HG02623 (cell line): ENCODE measurements around the gene INPP5B.

Experiments used
- ATAC-seq: cut with Tn5 transposase; IDR thresholded peaks from one replicate; pipeline ENCODE4 v1.9.1; 2021; ENCODE audit warnings: moderate library complexity; ENCODE audit not compliant: unreplicated experiment

The INPP5B gene

DNA sequence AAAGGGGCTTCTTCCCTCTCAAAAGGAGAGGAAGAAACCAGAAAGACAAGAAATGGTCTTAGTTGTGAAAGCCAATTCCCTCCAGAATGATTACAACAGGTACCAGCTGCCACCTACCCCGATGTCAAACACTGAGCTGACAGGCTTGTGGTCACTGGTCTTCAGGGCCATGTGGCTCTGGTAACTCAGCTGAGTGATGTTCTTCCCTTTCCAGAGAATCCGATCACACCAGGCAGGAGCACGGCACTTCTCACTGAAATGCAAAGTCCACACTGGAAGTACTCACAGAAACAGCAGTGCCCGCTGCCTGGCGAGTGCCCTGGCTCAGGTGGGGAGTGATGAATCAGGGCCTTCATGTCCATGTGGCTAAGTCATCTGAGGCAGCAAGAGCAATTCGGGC, 68.8 kb downstream of the INPP5B start:
- no peak for ATAC-seq

DNA sequence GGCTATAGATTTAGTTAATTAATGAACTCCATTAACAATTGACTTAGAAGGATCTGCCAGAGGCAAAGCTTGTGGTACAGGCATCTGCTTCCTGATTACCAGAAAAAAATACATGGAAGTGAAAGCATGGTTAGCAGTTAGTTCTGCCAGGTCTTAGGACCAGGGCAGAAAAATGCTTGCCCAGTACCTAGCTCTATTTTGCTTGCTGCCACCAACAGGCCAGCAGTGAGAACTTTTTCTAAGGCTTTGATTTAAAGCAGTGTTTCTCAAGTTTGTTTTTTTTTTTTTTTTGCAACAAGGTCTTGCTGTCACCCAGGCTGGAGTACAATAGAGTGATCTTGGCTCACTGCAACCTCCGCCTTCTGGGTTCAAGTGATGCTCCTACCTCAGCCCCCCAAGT, 71.0 kb downstream of the INPP5B start:
- no peak for ATAC-seq

DNA sequence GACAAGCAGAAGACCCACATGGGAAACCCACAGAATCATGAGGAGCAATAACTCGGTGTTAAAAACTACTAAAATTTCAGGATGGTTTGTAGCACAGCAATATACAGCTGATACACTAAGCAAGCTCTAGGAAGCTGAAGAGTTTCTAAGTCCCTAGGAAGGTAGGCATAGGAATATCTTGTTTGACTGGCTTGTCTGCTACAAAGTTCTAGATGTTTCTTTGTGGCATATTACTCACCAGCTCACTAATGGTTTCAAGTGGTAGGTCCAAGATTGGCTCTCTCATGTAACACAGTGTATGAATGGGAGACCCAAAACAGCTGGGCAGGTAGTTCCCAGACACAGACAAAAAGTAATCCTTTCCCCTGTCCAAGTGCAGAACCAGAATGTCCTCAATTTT, 74.2 kb downstream of the INPP5B start:
- ATAC-seq: no peak

DNA sequence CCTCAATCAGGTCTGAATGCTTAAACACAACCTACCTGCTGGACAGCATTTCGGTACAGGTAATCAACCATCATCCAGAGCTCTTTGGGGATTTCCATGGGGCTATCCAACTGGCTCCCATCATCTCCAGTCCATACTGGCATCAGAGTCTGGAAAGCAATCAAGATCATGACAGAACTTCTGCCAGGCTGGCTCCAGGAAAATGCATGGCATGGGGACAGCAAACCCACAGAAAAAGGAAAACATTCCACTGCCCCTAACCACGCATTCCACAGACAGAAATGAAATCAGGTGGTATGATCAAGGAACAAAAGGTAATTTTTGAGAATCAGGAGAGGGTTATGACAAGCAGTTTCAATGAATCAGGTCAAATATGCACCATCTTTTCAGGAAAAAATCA, 78.4 kb downstream of the INPP5B start:
- ATAC-seq: no peak

DNA sequence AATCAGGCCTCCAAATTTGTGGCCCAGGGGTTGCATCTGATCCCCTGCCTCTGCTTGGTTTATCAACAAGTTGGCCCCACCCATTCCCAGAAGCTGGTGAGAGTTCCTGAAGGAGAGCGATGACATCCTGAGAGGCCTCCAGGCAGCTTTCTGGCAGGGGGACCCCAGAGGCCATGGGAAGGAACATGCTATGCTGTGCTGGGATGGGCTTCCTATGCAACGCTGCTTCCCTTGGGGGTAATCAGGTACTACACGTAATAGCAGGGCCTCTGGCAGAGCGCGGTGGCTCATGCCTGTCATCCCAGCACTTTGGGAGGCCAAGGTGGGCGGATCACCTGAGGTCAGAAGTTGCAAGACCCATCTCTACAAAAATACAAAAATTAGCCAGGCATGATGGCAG, 79.1 kb downstream of the INPP5B start:
- no peak for ATAC-seq

DNA sequence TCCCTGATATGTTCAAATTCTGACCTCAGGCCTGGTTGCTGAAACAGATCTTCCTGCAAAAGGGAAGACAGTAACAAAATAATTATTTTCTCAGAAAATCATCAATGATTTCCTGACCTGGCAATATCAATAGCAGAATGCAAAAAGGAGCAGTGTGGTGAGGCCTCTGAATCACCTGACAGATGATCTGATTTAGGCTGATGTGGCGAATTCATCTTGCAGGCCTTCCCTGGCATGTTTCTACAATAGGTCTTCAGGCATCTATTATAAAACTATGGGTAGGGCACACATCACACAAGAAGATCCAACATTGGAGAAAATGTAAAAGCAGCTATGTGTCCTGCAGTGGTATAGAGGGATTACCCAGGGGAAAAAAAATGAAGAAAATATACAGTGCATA, 80.4 kb downstream of the INPP5B start:
- no peak for ATAC-seq

DNA sequence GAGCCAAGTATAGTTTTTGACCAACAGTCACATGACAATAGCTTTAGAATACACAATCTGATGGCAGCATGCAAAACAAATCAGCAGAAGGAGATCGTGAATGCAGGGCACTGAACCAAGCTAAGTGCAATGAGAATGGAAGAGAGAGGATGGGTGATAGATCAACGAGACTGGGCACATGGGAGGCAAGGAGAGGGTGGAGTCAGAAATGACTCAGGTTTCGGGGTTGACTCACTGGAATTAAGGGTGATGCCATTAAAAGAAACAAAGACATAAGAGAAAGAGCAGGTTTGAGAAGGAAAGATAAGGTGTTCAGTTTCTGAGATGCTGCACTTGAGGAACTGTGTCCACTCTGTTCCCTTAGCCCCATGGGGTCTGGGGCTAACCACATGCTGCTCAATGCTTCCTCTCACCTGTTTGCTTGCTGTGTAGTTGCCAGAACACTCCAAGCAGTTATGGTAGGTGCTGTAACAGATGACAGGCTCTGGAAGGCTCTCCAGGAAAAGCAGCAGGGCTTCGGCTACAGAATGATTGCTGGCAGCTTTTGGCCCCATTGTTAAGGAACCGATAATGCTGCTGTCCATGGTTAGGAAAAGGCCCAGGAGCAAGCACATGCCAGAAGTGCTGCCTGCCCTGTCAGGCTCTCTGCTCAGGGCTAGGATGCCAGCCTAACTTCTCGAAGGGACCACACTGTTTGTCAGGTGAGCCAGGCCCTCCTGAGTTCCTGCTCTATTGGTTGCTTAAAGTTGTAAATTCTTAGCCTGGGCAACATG, 81.3 kb downstream of the INPP5B start:
- no peak for ATAC-seq

DNA sequence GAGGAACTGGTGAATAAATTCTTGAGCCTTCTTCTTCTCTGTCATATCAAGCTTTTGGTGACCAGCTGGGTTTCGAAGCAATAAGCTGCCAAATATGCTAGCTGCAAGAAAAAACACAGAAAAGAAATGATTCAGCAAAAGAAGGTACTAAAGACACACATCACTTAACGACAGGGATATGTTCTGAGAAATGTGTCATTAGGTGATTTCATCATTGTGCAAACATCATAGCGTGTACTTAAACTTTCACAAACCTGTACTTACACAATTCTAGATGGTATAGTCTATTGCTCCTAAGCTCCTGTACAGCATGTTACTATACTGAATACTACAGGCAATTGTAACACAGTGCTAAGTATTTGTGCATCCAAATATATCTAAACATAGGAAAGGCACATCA, 84.5 kb downstream of the INPP5B start:
- ATAC-seq: no peak

DNA sequence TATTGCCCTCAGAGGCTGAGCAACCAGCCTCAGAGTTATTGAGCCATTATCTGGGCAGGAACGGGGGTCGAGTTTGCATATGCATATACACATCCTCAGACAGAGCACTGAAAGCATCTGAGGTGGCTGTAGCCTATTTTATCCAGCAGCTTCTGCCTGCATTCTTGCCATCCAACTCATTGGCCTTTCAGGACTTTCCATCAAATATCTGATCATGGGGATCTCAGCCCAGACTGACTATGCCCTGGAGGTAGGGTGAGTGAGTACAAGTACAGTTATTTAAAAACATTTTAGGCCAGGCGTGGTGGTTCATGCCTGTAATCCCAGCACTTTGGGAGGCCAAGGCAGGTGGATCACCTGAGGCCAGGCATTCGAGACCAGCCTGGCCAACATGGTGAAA, 85.7 kb downstream of the INPP5B start:
- no peak for ATAC-seq

DNA sequence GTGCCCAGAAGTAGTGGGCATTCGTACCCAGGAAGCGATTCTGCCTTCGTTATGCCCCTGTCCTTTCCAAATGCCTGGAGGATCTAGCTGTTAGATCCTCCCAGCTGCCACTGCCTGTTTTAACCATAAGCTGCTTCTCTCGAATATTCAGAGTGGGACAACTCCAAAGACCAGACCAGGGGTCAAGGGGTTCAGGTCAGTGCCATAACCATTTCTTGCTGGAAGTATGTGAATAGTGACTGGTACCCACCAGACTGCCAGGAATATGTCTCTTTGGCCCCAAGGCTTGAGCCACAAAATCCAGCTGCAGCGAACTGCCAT, 86.5 kb downstream of the INPP5B start:
- no peak for ATAC-seq

DNA sequence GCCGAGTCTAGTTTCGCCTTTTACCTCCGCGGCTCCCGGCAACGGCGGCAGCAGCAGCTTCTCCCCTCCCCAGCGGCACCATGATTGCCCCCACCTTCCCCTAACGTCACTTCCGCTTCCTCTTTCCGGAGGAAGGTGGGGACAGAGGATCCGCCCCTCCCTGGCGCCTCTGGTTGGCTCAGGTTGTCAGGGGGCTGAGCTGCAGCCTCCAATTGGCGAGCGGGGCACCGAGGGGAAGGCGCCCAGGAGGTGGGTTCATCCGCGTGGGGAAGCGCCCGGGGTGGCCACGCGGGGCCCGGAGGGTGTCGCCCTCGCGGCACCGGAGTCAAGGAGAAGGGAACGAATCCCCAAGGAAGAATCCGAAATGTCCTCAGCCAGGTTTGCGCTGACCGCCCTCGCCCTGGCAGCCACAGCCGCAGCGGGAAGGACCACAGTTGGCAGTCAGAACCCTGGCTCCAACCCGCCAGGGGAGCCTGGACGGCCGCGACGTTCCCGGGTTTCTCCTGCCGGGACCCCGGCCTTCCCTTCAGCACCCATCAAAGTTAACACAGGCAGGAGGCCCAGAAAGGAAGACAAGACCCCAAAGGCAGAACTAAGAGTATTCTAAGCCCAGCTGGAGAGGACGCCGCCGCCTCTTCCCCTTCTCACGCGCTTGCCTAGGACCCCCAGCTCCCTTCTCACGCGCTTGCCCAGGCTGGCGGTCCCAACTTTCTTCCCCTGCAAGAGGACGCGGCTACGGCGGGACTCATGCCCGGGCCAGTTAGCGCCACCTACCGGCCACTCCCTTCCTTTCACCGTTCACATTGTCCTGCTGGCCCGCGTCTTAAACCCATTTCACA, 87.1 kb downstream of the INPP5B start, which contains the start of gene MTF1:
TSS of gene MTF1 (minus strand) at position 86 of the 839 bp plus-strand sequence. CDS start 1,934 bp downstream, outside the sequence.
- peak; percentile 89 for ATAC-seq

DNA sequence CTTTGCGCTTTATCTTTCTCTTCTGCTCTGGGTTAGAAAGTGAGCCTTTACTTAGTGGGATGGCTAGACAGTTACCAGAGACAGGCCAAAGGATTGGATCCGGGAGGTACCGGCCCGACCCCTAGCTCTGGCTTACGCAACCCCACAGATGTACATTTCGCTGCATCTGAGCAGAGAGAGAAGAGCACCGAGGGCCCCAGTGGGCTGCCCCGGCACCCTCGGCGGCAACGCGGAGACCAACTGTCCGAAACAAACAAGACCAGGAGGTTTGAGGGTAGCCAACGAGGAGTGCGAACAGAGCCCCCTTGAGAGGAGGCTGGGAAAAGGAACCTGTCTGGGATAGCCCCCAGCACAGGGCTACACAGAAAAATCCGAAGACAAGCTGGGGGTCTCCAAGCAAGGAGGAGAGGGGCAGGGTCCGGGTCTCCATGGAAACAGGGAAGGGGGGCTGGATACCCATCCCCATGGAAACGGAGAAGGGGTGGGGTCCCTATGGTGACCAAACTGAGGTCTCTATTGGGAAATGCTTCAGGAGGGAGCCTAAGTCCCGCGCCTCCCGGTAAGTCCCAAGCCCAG, 87.8 kb downstream of the INPP5B start:
- ATAC-seq: peak; percentile 11

DNA sequence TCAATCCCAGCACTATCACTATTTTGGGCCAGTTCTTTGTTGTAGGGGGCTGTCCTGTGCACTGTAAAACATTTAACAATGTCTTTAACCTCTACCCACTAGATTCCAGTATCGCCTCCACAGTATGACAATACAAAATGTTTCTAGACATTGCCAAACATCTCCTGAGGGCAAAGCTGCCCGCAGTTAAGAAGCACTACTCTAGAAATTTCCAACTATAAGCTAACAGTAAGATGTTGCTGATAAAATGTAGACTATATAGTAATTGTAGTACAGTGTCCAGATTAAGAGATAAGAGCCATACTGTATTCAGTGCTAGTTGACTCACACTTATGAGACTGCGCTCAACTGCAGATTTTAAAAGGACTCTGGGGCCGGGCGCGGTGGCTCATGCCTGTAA, 92.4 kb downstream of the INPP5B start:
- no peak for ATAC-seq

DNA sequence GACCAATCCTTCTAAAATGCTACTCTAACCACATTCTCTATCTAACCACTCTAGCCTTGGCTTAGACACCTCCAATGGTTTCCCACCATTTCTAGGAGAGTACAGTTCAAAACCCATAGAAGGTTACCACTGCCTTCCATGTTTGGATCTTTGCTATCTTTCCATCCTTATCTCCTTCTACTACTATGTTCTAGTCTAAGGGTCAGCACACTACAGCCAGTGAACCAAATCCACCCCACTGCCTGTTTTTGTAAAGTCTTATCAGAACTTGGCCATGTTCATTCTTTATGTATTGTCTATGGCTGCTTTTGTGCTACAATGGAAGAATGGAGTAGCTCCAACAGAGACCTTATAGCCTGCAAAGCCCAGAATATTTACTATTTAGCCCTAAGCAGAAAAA, 93.7 kb downstream of the INPP5B start:
- ATAC-seq: no peak

DNA sequence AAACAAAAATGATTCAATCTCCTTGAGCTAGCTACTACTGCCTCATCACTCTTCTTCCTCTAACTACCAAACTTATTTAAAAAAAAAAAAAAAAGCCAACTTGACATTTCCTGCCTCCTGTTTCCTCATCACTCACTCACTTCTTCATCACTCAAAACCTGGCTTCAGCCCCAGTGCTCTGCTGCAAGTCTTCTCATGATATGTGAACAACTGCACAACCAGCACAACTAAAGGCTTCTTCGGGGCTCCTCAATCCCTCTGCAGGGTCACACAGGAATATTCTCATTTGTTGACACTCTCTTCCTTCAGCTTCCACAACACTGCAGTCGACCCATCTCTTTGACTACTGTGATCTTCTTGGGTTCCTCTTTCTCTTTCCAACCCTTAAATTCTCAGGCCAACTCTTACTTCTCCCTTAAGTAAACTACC, 95.1 kb downstream of the INPP5B start:
- no peak for ATAC-seq

DNA sequence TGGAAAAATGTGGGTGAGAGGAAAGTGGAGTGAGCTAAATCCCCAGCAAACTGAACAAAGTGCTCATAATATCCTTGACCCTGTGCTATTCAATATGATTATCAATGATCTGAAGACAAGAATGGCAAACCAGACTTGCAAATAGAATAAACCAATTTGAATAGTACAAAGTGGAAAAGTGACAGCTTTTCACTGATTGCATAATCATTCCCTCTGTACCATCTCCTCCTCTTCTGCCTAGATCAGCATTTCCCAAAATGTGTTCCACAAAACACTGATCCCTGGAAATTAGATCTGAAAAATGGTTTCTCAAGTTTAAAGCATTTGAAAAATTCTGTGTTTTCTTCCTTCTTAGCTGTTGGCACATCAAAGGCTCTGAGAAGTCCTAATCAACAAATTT, 95.6 kb downstream of the INPP5B start:
- ATAC-seq: no peak

DNA sequence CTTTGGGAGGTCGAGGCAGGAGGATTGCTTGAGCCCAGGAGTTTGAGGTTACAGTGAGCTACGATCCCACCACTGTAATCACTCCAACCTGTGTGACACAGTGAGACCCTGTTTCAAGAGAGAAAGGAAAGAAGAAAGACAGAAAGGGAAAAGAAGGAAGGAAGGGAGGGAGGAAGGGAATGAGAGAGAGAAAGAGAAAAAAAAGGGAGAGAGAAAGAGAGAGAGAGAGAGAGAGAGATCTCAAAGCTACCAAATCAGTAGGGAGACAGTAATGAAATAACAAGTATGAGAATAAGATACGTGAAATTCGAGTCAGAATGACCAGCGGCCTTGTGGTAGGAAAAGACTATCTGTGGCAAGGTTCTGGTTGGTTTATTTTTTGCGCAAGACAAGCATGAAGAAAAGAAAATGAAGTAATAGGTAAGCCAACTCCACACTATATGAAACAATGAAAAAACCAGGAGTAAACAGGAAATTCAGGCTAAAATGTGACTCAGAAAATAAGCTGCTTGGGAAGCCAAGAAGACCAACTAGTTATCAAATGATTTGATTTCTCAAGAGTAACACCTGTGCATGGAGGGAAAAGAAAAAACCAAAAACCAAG, 96.4 kb downstream of the INPP5B start:
- ATAC-seq: no peak

DNA sequence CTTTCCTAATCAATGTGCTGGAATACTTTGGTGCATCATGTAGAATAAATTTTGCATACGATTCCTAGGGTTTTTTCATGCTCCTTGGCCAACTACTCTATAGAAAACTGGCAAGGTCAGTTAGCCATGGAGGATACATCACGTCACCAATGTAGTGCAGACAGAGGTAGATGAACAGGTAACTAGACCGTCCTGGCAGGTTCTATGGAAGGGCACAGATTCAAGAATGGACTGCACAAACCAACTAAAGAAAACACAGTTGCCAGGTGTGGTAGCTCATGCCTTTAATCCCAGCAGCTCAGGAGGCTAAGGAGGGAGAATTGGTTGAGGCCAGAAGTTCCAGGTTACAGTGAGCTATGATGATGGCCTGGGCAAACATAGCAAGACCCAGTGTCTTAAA, 97.4 kb downstream of the INPP5B start:
- no peak for ATAC-seq

DNA sequence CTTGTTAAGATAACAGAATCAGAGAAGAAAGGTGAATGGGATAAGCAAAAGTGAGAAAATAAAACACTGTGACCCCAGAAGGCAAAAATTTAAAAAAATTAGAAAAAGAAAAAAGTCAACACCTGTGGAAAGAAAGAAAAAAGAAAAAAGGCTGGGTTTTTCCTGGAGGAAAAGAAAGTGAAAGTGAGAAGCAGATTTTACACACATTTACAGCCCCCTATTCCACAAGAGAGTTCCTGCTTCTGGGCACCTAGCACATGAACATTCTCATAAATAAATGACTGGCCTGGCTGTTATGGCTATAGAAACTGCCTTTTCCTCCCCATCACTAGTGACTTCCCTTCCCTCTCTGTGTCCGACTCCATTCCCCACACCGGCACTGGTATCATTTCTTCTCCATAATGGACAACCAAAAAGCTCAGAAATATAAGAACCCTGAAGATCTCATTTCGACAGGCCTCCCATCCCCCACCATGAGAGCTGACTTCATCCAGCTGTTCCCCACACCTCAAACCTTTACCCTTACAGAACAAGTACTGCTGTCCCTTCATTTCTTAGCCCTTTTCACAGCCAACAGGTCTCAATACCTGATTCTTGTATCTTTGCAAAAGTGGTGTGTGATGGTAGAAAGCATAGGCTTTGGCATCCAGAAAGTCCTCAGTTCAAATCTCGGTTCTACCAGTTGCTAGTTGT, 100.1 kb downstream of the INPP5B start:
- ATAC-seq: no peak

DNA sequence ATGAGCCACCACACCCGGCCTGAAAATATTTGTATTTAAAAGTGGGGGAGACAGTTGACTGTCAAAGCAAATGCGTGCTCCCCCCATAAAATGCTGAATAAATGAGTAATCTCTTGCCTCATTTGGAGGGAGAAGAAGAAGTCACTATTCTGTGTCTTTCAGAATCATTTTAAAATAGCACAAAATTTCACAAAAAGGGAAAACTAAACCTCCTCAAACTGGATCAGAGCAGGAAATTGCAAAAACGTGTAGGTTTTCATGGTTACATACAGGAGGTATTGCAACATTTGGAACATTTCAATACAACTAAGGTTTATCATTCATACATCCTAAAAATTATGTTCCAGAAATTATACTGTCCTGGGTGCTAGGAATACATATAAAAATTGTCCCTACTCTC, 101.1 kb downstream of the INPP5B start:
- ATAC-seq: no peak

DNA sequence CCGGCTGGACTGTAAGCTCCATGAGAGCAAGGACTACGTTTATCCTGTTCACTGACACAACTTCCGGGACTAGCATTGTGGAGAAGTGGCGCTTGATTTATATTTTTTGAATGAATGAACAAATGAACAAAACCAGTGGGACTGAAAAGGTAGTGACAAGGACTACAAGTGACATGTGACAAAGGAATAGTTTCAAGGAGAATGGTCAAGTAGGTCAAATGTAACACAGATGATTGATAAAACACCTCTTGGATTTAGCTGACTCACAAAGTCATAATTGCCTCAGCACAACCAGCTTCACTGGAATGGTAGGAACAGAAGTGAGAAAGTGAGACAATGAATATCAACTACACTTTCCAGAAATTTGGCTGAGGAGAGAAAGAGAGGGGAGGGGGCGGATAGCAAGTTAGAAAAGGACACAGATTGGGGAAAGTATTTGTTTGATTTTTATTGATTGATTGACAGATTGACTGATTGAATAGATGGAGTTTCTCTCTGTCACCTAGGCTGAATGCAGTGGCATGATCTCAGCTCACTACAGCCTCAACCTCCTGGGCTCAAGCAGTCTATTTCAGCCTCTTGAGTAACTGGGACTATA, 101.7 kb downstream of the INPP5B start:
- ATAC-seq: no peak
